ENCODE results near the gene CNTN5.

CNTN5 gene

DNA sequence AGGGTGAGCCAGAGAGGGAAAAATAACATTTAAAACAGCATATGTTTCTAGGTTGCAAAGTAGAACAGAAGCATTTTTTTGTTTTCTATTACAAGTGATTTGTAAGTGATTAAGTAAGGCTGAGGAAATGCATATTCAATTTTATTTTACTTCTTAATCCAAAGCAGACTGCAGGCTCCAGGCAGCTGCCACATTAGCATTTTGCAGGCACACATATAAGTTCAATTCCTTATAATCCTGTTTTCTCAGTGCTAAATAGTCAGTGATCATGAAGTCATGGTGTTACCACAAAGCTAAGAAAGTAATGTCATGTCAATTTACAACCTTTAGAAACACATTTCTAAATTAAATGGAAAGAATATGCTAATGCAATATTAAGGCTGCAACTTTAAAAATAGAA is 149.8 kb downstream of the CNTN5 start:
- no peak for DNase-seq (ENCODE audit: low read depth in 3 of 3)

DNA sequence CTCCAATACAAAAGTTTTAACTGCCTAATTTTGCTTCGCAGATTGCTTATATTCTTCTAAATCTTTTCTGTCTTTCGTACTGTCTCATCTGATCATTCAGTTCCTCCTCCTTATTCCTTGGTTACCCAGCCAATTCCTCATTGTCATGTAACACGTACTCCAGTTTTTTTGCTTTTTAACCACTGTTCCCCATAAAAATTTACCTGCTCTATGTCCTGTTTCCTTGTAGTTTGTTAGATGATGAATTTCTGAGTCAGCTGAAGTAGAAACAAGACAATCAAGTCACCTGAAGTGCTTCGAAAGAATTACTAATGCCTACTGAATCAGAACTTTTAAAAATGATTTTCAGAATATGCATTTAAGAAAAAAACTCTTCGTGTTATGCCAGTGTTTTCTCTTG is 150.6 kb downstream of the CNTN5 start:
- DNase-seq (ENCODE audit: low read depth in 3 of 3), result no peak

DNA sequence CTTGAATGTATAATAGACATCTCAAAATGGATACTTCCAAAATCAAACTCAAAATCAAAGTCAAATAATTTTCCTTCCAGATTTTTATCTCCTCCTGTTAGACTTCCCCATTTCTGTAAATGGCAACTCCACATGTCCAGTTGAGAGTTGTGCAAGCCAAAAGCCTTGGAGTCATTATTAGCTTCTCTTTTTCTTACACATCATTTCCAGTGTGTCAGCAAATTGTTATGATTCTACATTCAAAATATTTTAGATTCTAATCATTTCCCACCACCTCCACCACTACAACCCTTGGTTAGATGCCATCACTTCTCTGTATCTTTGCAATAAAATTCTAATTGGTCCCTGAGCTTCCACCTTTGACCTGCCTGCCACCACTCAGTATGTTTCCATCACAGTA is 155.7 kb downstream of the CNTN5 start:
- no peak for DNase-seq (ENCODE audit: low read depth in 3 of 3)

DNA sequence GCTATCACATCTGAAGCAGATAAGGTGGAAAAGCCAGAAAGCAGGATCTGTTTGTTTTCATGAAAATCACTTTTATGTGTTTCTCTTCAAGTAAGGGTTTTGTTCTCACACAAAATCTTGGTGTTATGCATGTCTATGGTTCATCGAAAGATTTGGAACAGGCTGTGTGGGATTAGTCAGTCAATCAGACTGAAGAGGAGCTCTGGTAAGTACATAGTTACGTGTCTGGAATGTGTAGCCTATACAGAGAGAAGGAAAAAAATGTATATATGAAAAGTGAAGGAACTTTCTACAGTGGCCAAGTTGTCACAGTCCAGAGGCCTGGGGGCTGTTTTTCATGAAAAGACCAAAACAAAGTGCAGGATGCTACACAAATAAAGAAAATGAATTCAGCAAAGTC is 156.7 kb downstream of the CNTN5 start:
- DNase-seq (ENCODE audit: low read depth in 3 of 3), result no peak

DNA sequence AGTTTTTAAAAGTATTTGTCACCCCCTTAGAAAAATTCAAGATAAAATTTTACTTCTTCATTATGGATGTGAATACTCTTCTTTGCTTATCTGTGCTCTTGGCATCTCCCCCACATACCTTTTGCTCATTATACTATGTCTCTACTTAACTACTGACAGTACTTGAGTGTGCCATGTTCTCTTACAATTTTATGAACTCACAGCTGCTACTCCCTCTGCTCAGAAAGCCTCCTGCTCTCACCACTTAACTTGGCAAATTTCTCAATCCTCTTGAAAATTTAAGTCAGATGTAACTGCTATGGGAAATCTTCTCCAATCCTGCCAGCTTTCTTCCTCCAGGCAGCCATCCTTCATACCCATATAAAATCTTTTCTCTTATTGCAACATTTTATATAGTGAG is 163.4 kb downstream of the CNTN5 start:
- DNase-seq (ENCODE audit: low read depth in 3 of 3), result no peak

DNA sequence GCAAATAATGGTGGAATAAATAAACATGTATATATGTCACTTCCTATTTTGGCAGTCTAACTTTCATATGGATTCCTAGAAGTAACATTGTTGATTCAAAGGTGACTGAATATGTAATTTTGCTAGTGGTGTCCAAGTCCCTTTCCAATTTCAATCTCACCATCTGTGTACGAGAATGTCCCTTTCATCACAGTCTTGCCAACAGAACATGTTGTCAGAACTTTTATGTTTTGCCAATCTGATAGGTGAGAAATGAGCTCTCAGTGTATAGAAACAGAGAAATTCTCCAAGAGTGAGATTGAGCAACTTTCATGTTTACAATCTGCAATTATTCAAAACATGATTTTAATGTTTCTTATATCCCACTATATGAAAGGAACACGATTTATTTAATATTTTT is 167.5 kb downstream of the CNTN5 start:
- DNase-seq (ENCODE audit: low read depth in 3 of 3), result no peak

DNA sequence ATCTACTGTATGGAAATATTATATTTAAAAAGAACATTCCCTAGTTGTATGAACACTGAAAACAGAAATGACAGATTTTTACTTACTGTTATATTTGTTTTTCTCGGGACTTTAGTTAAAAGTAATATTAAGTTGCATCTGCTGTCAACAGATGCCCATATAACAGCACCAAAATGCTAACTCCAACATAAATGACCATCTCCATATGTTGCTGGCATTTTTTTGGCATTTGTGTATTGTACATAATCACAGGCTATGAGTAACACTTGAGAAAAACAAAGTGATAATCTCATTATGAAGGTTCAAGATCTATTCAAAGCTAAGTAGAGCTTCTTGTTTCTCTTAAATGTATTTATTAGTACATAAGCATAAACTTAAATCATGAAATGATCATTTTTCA is 172.0 kb downstream of the CNTN5 start:
- no peak for DNase-seq (ENCODE audit: low read depth in 3 of 3)

DNA sequence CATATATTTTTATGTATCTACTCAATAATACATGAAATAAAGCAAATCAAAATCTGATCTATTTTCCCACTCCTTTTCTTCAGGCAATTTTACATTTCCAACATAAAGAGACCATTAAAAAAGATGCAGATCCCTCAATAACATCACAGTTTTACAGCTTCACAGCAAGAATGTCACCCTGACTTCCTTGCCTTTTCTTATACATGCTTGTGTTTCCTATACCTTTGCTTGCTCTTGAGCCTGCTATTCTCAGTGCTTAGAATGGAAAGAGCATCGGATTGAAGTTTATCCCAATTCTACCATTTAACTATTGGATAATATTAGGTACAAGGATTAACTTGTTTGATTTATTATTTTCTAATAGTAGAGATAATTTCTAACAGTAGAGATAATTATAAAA is 176.7 kb downstream of the CNTN5 start:
- DNase-seq (ENCODE audit: low read depth in 3 of 3), result no peak

DNA sequence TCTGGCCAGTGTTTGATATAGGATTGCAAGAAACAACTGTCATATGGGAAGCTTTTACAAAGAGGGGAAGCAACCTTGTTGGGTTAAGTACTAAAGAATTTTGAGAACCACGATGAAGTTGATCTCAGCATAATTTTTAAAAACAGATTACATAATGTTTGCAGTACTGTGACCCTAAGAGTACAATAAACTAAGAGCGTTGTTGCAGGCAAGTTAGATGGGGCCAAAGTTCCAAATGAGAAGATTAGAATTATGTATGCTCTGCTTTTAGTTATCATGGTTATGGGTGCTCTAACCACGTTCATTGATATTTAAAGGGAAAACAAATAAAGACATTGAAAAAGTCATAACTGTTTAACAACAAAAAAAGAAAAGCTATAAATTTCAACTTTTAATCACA is 177.5 kb downstream of the CNTN5 start:
- no peak for DNase-seq (ENCODE audit: low read depth in 3 of 3)

DNA sequence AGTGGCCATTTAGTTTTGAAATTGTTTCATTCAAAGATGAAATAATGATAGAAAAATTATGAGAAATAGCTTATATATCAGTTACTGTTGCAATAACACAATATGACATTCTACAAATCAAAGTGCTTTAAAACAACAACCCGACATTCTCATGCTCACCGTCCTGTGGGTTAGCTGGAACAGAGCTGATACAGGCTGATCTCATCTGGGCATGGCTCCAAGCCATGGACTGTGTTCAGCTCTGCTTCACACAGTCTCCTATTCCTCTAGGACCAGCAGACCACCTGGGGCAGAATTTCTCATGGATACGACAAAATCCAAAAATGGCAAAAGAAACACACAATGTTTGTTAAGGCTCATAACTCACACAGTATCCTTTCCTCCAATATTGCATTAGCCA is 178.6 kb downstream of the CNTN5 start:
- DNase-seq (ENCODE audit: low read depth in 3 of 3), result no peak

DNA sequence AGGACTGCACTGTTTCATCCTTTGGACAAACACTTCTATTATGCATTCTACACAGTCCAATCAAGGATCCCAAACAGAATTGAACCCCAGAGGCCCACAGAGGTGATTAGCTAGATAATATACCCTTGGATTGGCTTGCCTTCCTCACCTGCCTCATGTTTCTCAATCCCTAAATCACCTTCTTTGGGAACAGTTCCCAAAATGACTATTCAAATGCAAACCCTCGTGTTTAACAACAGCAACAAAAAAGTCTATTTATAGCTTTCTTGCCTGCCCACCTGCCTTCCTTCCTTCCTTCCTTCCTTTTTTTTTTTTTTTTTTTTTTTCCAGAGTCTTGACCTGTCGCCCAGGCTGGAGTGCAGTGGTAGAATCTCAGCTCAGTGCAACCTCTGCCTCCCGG is 180.0 kb downstream of the CNTN5 start:
- no peak for DNase-seq (ENCODE audit: low read depth in 3 of 3)

DNA sequence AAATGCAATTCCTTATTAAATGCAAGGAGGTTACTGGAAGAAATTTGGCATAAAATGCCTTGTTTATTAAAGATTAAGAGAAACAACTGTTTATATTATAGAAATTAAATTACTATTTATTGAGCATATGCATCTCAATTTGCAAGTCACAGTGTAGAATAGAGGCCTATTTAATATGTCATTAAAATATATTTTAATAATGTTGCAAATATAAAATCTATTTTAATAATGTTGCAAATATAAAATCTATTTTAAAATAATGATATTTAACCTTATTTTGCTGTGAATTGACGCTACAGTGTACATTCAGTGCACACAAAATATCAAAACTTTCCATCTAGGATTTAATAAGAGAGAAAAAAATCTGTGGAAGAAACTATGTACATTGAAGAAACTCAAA is 188.1 kb downstream of the CNTN5 start:
- no peak for DNase-seq (ENCODE audit: low read depth in 3 of 3)

DNA sequence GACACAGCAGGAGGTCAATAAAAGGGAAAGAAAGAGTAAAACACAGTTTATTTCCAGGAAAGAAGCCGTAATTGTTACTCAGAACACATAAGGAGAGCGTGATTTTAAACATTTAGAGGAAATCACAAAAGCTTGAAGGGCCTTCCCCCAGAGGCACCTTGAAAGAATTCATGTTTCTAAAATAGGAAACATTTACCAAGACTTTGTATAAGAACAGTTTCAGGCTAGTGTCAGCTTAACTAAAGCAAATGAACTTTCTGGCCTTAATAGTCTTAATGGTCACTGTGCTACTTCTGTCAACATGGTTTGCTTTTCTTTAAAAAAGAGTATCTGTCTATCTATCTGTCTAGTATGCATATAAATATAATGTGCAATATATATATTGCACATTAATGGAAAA is 208.8 kb downstream of the CNTN5 start:
- DNase-seq (ENCODE audit: low read depth in 3 of 3), result no peak

DNA sequence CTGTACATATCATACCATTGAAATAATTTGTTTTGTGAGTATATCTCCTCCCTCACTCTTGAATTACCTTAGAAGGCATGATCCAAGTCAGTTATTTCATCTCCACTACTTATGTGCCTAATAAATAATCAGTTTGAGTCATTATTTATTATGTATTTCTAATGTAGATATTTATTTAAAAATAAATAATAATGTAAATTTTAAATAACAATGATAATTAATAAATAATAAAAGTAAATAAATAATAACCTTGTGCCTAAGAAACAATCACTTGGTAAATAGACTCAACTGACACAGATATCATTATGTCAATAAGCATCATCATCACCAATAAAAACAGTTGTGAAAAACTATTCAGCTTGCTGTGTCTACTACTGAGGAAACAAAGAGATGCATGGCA is 213.8 kb downstream of the CNTN5 start:
- DNase-seq (ENCODE audit: low read depth in 3 of 3), result no peak

DNA sequence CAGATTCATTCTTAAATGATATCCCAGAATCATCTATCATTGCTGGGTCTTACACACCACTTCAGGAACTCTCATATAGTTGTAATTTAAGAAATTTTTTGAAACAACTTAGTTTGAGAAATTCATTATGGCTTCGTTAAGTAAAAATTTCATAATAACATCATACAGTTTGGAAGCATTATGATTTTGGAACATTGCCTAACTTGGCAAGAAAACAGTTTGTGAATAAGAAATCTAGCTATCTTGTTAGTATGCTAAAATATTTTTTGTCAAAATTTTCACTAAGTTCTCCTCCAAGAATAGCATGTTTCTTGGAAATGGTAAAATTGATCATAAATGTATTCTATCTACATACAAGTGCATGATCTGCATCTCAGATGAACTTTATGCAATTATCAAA is 217.7 kb downstream of the CNTN5 start:
- DNase-seq (ENCODE audit: low read depth in 3 of 3), result no peak

DNA sequence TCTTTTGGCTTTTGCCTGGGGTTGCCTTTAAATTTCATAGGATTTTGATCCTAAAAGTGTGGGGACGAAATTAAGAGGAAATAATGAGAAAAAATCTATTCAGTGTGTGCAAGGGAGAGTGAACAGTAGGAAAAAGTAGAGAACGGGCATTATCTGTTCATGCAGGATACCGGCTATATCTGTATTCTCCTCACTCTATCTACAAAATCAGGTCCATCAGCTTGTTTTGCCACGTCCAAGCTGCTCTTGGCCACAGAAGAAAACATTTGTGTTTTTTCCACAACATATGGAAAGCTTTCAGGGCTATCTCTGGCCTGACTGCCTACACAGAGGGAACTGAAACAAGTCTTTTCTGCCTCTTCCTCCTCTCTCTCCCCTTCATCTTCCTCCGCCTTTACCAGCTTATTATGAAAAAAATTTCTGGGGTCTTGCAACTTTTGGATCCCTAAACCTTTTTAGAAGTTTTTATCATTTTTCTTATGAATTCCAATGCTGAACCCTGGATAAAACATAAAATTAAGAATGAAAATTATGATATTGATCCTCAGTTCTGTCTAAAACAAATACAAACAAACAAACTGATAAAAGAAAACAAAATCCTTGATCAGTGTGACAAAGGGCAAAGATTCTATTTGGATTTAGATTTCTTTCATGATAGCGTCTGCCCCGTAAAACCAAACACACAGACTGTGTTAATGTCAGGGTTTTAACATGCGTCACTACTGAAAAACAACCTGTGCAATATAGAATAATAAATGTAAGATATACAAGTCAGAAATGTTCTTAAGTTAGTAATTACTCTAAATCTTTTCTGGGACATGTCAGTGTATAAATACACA is 219.7 kb downstream of the CNTN5 start:
- no peak for DNase-seq (ENCODE audit: low read depth in 3 of 3)

DNA sequence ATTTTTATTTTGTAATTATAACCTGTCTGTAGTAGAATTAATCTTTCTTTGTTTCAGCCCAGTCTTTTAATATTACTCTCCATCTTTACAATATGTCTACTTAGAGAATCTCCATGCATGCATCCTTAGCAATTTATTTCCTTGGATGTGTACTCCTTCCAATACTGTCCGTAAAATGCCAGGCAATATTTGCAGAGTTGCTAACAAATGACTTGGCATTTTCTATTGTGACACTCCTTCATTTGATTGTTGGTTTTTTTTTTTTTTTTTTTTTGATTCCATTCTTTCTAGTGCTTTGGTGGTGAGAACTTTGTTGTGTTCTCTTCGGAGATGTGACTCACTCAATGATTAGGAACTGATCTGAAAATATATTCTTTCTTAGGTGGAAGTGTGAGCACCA is 220.3 kb downstream of the CNTN5 start:
- no peak for DNase-seq (ENCODE audit: low read depth in 3 of 3)

DNA sequence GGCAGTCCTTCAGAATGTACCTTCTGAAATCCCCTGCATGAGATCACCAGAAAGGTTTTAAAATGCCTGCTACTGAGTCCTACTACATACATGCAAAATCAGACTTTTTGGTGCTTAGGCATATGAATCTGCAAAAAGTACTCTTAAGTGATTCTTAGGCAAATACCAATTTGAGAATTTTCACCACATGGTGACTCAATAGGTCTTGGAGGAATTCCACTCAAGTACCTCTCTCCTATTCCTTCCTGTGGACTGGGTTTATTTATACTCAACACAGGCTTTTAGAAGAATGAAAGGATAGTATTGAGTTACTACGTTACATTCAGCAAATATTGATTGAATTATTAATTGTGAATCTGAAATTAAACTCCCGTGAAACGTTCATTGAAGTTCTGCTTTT is 223.9 kb downstream of the CNTN5 start:
- no peak for DNase-seq (ENCODE audit: low read depth in 3 of 3)

DNA sequence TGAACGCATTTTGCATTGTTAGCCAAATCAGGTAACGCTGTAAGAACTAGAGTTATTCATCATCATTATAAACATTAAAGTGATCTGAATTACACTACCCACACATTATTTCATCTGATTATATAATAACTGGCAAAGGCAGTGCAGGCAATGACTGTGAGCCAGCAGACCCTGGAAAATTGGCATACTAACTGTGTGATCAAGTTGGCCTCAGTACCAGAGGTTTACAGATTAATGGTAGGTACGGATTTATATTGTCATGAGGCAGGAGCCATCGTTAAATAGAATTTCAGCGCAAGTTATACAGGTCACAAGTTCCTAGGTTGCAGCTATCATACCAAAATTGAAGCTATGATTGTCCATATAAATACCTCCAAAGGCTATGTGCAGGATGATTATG is 225.4 kb downstream of the CNTN5 start:
- no peak for DNase-seq (ENCODE audit: low read depth in 3 of 3)

DNA sequence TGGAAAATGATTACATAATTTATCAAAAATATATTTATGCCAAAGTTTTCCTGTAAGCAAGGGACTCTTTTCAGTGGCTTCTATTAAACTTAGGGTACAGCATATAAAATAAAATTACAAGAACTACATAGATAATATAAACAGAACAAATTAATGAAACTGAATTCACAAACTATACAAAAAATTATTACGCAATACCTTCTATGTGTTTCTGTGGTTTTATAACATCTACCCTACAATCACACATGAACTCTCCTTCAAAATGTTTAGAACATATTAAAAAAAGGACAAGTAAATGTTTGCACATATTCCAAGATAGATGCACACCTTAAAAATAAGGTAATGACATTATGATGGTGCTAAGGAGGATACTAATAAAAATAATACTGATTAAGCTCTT is 235.9 kb downstream of the CNTN5 start:
- no peak for DNase-seq (ENCODE audit: low read depth in 3 of 3)

DNA sequence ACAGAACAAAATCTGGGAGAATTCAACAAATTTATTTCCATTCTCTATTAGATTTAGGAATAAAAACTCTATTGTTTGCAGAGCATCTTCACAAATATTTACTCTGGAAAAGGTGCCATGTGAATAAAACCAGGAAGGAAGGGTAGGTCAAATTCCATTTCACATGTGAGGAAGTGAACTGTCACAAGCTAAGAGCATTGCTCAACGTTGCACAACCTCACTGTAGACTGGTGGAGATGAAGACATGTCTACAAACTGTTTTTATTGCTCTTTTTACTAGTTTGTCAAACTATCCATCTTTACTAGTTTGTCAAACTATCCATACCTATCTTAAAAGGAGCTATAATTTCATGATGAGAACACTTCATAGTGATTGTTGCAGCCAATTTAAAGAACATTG is 236.4 kb downstream of the CNTN5 start:
- DNase-seq (ENCODE audit: low read depth in 3 of 3), result no peak

DNA sequence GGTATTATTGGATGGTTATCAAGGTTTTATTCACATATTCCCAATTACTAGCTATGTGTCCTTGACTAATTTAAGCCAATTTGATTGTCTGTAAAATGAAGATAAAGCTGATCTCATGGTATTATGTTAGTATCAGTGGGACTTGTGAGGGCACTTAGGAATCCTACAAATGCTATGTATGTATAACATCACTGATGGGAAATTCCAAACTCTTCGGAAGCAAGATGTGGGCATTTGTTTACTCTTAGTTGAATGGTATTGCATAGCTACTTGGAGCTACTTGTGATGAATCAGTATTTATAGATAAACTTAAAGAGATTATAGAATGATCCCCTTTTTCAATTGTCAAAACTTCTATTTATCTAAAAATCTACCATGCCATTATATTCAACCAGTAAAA is 239.9 kb downstream of the CNTN5 start:
- no peak for DNase-seq (ENCODE audit: low read depth in 3 of 3)

DNA sequence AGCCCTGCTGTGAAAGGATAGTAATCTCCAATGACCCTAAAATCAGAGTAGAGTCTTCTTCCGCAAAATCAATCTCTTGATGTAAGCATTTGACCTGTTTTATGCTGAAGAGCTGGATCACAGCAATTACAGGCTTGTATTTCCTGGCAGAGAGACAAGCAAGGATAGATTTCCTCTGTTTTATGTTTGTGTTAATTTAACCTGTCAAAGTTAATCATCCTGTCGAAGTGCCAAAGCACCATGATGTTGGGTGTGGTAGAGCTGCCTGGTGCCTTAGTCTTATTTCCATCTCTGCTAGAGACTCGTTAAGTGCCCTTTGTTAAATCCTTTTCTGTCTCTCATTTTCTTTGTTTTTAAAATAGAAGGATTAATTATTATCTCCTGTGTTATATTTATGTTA is 248.1 kb downstream of the CNTN5 start:
- DNase-seq (ENCODE audit: low read depth in 3 of 3), result no peak

DNA sequence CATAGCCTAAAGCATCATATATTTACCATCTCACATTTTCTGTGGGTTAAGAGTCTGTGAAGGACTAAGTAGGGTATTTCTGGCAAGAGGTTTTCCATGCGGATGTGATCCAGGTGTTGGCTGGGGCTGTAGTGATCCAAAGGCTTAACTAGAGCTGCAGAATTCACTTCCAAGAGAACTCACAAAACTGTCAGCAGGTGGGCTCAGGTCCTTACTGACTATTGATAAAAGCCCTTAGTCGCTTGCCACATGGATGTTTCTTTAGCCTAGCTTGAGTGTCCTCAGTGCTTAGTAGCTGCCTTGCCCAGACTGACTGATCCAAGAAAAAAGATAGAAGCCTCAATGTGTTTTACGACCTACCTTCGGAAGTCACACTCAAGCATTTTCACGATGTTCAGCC is 250.8 kb downstream of the CNTN5 start:
- DNase-seq (ENCODE audit: low read depth in 3 of 3), result no peak

Measured in stimulated activated CD4-positive, alpha-beta T cell treated with anti-CD3 and anti-CD28 coated beads, TNF-alpha, amount 100 ng/mL, for 24 hours (primary cell).